ENCODE measurements around the gene FBXL13.
"Not testable (repeated sequence)": the region's sequence is repeated elsewhere in the genome, so short reads cannot be mapped to it uniquely, and the experiment has no call there.

Gene FBXL13

DNA sequence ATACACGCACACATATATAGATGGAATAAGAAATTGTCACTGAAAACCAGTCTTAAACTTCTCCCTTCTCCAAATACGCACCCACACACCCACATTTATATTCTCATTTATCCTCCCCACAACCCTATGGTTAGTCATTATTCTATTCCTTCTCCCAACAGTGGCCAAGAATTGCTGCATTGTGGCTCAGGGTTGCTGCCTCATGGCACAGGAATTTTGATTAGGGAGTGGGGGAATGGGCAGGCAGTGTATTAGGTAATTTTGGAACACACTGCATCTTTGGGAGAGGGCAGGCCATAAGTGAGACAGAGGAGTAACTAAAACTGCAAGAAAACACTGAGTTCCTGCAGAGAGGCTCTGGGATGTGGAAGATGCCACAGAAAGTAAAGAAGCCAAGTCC lies 38.6 kb upstream of the FBXL13 start:
- no peak overlapping the region for H3K27ac ChIP-seq (ENCODE audit: insufficient read depth, low read length, poor library complexity, severe bottlenecking)
- H3K9me3 ChIP-seq (ENCODE audit: control insufficient read depth, low read length), result no peaks in the 10 kb centered on the region
- H3K4me3 ChIP-seq (ENCODE audit: insufficient read depth, low read depth, low read length, poor library complexity, severe bottlenecking), result no peak overlapping the region
- no peaks in the 10 kb centered on the region for H3K27me3 ChIP-seq (replicated peaks; ENCODE audit: control insufficient read depth, insufficient read depth, low read length, poor library complexity, severe bottlenecking)
- H3K4me1 ChIP-seq (ENCODE audit: control insufficient read depth, insufficient read depth, low read length, poor library complexity, severe bottlenecking), result no peaks in the 10 kb centered on the region
- no peak for DNase-seq
- no peaks in the 10 kb centered on the region for H3K36me3 ChIP-seq (ENCODE audit: control insufficient read depth, insufficient read depth, low read length)

DNA sequence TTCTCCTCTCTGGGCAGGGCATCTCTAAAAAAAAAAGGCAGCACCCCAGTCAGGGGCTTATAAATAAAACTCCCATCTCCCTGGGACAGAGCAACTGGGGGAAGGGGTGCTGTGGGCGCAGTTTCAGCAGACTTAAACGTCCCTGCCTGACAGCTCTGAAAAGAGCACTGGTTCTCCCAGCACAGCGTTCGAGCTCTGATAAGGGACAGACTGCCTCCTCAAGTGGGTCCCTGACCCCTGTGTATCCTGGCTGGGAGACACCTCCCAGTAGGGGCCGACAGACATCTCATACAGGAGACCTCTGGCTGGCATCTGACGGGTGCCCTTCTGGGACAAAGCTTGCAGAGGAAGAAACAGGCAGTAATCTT lies 32.1 kb upstream of the FBXL13 start:
- not testable (repeated sequence) for H3K4me3 ChIP-seq (ENCODE audit: insufficient read depth, low read depth, low read length, poor library complexity, severe bottlenecking); DNase-seq; H3K27me3 ChIP-seq (replicated peaks; ENCODE audit: control insufficient read depth, insufficient read depth, low read length, poor library complexity, severe bottlenecking); H3K4me1 ChIP-seq (ENCODE audit: control insufficient read depth, insufficient read depth, low read length, poor library complexity, severe bottlenecking); H3K36me3 ChIP-seq (ENCODE audit: control insufficient read depth, insufficient read depth, low read length); H3K27ac ChIP-seq (ENCODE audit: insufficient read depth, low read length, poor library complexity, severe bottlenecking); H3K9me3 ChIP-seq (ENCODE audit: control insufficient read depth, low read length)

DNA sequence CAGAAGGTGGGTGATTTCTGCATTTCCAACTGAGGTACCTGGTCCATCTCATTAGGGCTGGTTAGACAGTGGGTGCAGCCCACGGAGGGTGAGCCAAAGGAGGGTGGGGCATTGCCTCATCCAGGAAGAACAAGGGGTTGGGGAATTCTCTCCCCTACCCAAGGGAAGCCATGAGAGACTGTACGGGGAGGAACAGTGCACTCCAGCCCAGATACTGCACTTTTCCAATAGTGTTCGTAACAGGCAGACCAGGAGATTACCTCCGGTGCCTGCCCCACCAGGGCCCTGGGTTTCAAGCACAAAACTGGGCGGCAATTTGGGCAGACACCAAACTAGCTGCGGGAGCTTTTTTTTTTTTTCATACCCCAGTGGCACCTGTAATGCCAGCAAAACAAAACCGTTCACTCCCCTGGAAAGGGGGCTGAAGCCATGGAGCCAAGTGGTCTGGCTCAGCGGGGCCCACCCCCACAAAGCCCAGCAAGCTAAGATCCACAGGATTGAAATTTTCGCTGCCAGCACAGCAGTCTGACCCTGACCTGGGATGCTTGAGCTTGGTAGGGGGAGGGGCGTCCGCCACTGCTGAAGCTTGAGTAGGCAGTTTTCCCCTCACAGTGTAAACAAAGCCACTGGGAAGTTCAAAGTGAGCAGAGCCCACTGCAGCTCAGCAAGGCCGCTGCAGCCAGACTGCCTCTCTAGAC lies 31.6 kb upstream of the FBXL13 start:
- H3K4me1 ChIP-seq (ENCODE audit: control insufficient read depth, insufficient read depth, low read length, poor library complexity, severe bottlenecking), result no peaks in the 10 kb centered on the region

DNA sequence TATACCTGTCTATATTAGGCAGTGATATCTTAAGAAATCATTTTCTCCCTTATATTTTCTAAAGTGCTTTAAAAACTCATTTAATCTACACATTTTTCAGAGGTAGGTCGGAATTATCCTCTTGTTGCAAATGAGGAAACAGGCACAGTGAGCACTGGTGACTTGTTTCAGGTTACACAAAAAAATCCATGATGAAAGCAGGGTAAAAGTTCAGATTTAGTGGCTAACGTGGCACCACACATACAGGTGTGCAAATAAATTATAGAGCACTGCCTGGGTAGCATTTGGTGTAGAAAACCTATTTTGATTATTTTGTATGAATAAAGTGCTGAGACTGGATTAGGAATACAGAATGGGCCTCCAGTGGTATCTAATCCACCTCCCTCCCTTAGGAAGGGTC lies 26.9 kb upstream of the FBXL13 start:
- H3K36me3 ChIP-seq (ENCODE audit: control insufficient read depth, insufficient read depth, low read length), result peaks cover 5% of the 10 kb centered on the region
- no peaks in the 10 kb centered on the region for H3K27me3 ChIP-seq (replicated peaks; ENCODE audit: control insufficient read depth, insufficient read depth, low read length, poor library complexity, severe bottlenecking)
- no peak overlapping the region for H3K4me3 ChIP-seq (ENCODE audit: insufficient read depth, low read depth, low read length, poor library complexity, severe bottlenecking)
- no peak for DNase-seq
- no peaks in the 10 kb centered on the region for H3K9me3 ChIP-seq (ENCODE audit: control insufficient read depth, low read length)
- no peak overlapping the region for H3K27ac ChIP-seq (ENCODE audit: insufficient read depth, low read length, poor library complexity, severe bottlenecking)
- H3K4me1 ChIP-seq (ENCODE audit: control insufficient read depth, insufficient read depth, low read length, poor library complexity, severe bottlenecking), result no peaks in the 10 kb centered on the region

More for the DNA sequence above, 31.6 kb upstream of the FBXL13 start:
- Histone ChIP-seq H3K27me3 (replicated peaks; ENCODE audit: control insufficient read depth, insufficient read depth, low read length, poor library complexity, severe bottlenecking) (no peaks in the 10 kb centered on the region), H3K9me3 (ENCODE audit: control insufficient read depth, low read length) (no peaks in the 10 kb centered on the region), H3K4me3 (ENCODE audit: insufficient read depth, low read depth, low read length, poor library complexity, severe bottlenecking) (no peak overlapping the region), H3K36me3 (ENCODE audit: control insufficient read depth, insufficient read depth, low read length) (peaks cover under 1% of the 10 kb centered on the region), H3K27ac (ENCODE audit: insufficient read depth, low read length, poor library complexity, severe bottlenecking) (no peak overlapping the region)
- no peak for DNase-seq

DNA sequence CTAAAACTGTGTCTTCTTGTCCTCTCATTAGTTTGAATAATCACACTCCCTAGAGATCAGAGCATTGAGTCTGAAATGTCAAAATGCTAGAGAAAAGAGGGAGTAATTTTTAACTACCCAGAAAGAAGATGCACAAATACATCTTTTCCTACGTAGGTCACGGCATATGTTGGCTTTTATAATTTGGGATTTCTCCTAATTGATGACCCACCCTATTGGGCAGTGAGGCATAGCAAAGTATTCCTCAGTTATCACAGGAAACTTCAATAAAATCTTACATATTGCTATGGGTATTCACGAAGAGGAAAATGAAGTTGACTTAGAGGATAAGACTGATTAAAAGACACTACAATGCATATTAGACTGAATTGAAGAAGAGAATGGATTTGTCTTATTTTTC lies 25.8 kb upstream of the FBXL13 start:
- no peak for DNase-seq
- H3K36me3 ChIP-seq (ENCODE audit: control insufficient read depth, insufficient read depth, low read length), result peaks cover 5% of the 10 kb centered on the region
- H3K27ac ChIP-seq (ENCODE audit: insufficient read depth, low read length, poor library complexity, severe bottlenecking), result no peak overlapping the region
- H3K4me1 ChIP-seq (ENCODE audit: control insufficient read depth, insufficient read depth, low read length, poor library complexity, severe bottlenecking), result no peaks in the 10 kb centered on the region
- H3K9me3 ChIP-seq (ENCODE audit: control insufficient read depth, low read length), result no peaks in the 10 kb centered on the region
- H3K4me3 ChIP-seq (ENCODE audit: insufficient read depth, low read depth, low read length, poor library complexity, severe bottlenecking), result no peak overlapping the region
- H3K27me3 ChIP-seq (replicated peaks; ENCODE audit: control insufficient read depth, insufficient read depth, low read length, poor library complexity, severe bottlenecking), result no peaks in the 10 kb centered on the region

DNA sequence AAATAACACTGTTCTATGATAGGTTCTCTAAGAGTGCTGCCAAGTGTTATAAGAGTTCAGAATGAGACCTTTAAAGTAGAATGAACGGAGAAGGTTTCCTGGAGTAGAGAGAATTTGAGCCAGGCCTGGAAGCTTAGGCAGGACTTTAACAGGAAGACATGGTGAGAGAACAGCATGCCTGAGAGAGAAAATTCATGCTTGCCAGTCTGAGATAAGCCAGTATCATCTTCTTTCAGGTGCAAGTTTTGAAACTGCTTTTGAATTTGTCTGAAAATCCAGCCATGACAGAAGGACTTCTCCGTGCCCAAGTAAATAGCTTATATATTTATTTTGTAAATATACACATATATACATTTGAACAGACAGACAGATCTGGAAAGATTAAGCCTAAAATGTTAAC lies 22.4 kb upstream of the FBXL13 start:
- H3K27ac ChIP-seq (ENCODE audit: insufficient read depth, low read length, poor library complexity, severe bottlenecking), result no peak overlapping the region

DNA sequence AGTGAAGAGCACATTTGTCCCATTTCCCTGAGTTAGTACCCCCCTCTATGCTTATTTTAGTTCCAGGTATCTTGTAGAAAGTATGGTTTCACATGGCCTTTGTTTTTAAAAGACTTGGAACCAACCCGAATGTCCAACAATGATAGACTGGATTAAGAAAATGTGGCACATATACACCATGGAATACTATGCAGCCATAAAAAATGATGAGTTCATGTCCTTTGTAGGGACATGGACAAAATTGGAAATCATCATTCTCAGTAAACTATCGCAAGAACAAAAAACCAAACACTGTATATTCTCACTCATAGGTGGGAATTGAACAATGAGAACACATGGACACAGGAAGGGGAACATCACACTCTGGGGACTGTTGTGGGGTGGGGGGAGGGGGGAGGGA lies 21.0 kb upstream of the FBXL13 start:
- not testable (repeated sequence) for H3K27ac ChIP-seq (ENCODE audit: insufficient read depth, low read length, poor library complexity, severe bottlenecking); DNase-seq; H3K27me3 ChIP-seq (replicated peaks; ENCODE audit: control insufficient read depth, insufficient read depth, low read length, poor library complexity, severe bottlenecking); H3K4me1 ChIP-seq (ENCODE audit: control insufficient read depth, insufficient read depth, low read length, poor library complexity, severe bottlenecking); H3K4me3 ChIP-seq (ENCODE audit: insufficient read depth, low read depth, low read length, poor library complexity, severe bottlenecking); H3K36me3 ChIP-seq (ENCODE audit: control insufficient read depth, insufficient read depth, low read length); H3K9me3 ChIP-seq (ENCODE audit: control insufficient read depth, low read length)

More for the DNA sequence above, 22.4 kb upstream of the FBXL13 start:
- Histone ChIP-seq H3K4me1 (ENCODE audit: control insufficient read depth, insufficient read depth, low read length, poor library complexity, severe bottlenecking) (no peaks in the 10 kb centered on the region), H3K9me3 (ENCODE audit: control insufficient read depth, low read length) (no peaks in the 10 kb centered on the region), H3K4me3 (ENCODE audit: insufficient read depth, low read depth, low read length, poor library complexity, severe bottlenecking) (no peak overlapping the region), H3K36me3 (ENCODE audit: control insufficient read depth, insufficient read depth, low read length) (peaks cover 8% of the 10 kb centered on the region), H3K27me3 (replicated peaks; ENCODE audit: control insufficient read depth, insufficient read depth, low read length, poor library complexity, severe bottlenecking) (no peaks in the 10 kb centered on the region)
- no peak for DNase-seq

DNA sequence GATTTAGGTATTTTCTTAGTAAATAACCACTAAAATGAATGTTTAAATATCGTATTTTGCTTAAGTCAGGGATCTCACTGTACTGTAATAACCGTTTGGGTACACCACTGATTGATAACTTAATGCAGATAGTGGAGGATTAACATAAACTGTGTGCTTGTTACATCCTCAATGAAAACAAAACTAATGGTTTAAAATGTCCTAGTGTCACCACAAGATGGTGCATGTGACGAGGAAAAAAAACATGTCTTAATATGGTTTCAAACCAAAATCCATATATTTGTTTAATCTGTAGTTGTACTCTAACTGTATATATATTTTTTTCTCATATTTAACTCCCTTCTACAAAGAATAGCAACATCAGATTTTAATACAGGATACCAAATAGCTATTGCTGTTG lies 19.5 kb upstream of the FBXL13 start:
- H3K9me3 ChIP-seq (ENCODE audit: control insufficient read depth, low read length), result no peaks in the 10 kb centered on the region
- no peak overlapping the region for H3K4me3 ChIP-seq (ENCODE audit: insufficient read depth, low read depth, low read length, poor library complexity, severe bottlenecking)
- no peak for DNase-seq
- peaks cover 8% of the 10 kb centered on the region for H3K36me3 ChIP-seq (ENCODE audit: control insufficient read depth, insufficient read depth, low read length)
- no peaks in the 10 kb centered on the region for H3K4me1 ChIP-seq (ENCODE audit: control insufficient read depth, insufficient read depth, low read length, poor library complexity, severe bottlenecking)
- H3K27ac ChIP-seq (ENCODE audit: insufficient read depth, low read length, poor library complexity, severe bottlenecking), result no peak overlapping the region
- no peaks in the 10 kb centered on the region for H3K27me3 ChIP-seq (replicated peaks; ENCODE audit: control insufficient read depth, insufficient read depth, low read length, poor library complexity, severe bottlenecking)

DNA sequence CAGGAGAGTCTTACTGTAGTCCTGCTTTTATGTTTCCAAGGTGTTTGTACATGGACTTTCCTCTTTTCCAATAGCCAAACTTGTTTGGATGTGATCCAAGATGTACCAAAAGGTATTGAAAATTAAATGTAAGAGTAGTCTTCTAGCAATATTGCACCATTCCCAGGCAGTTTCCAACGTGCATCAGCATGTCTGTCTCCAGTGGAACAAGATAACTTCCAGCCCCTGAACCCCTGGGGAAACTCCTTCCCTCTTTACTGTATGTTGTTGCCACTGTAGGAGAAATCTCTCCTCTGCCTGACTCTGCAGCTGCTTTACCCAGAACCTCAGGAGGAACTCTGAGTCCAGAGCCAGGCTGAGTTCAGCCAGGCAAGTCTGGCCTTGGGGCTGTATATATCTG lies 18.8 kb upstream of the FBXL13 start:
- peaks cover 9% of the 10 kb centered on the region for H3K36me3 ChIP-seq (ENCODE audit: control insufficient read depth, insufficient read depth, low read length)
- no peak overlapping the region for H3K27ac ChIP-seq (ENCODE audit: insufficient read depth, low read length, poor library complexity, severe bottlenecking)
- H3K4me1 ChIP-seq (ENCODE audit: control insufficient read depth, insufficient read depth, low read length, poor library complexity, severe bottlenecking), result no peaks in the 10 kb centered on the region
- no peak for DNase-seq
- no peaks in the 10 kb centered on the region for H3K9me3 ChIP-seq (ENCODE audit: control insufficient read depth, low read length)
- H3K4me3 ChIP-seq (ENCODE audit: insufficient read depth, low read depth, low read length, poor library complexity, severe bottlenecking), result no peak overlapping the region
- no peaks in the 10 kb centered on the region for H3K27me3 ChIP-seq (replicated peaks; ENCODE audit: control insufficient read depth, insufficient read depth, low read length, poor library complexity, severe bottlenecking)

DNA sequence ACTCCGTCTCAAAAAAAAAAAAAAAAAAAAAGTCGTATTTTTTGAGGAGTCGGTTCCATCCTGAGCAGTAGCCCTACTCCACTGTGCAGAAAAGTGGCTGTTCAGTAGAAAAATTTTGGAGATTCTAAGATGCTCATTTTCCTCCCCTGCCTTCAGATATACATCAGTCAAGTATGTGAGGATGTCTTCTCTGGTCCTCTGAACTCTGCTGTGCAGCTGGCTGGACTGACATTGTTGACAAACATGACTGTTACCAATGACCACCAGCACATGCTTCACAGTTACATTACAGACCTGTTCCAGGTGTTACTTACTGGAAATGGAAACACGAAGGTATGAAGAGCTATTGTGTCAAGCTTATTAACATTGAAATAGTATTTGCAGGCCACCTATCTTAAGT lies 17.7 kb upstream of the FBXL13 start:
- not testable (repeated sequence) for H3K4me1 ChIP-seq (ENCODE audit: control insufficient read depth, insufficient read depth, low read length, poor library complexity, severe bottlenecking); H3K4me3 ChIP-seq (ENCODE audit: insufficient read depth, low read depth, low read length, poor library complexity, severe bottlenecking); H3K27ac ChIP-seq (ENCODE audit: insufficient read depth, low read length, poor library complexity, severe bottlenecking); H3K9me3 ChIP-seq (ENCODE audit: control insufficient read depth, low read length); H3K27me3 ChIP-seq (replicated peaks; ENCODE audit: control insufficient read depth, insufficient read depth, low read length, poor library complexity, severe bottlenecking); DNase-seq
- H3K36me3 ChIP-seq (ENCODE audit: control insufficient read depth, insufficient read depth, low read length), result peaks cover 16% of the 10 kb centered on the region

Data from effector memory CD4-positive, alpha-beta T cell (primary cell).